NCI-H128 (cell line): ENCODE measurements around the gene PDE8B.

Experiments
- DNase-seq: peaks from one replicate; lab custom pipeline; 2025; ENCODE audit not compliant: unreplicated experiment; lab: John Stamatoyannopoulos, UW

PDE8B gene

GRCh38 chr5:77210091-77210963 lies at the start of gene PDE8B:
TSS of gene PDE8B (plus strand) at chr5:77210680. CDS start at chr5:77210926, 246 bp downstream.
- DNase-seq = no peak

DNA sequence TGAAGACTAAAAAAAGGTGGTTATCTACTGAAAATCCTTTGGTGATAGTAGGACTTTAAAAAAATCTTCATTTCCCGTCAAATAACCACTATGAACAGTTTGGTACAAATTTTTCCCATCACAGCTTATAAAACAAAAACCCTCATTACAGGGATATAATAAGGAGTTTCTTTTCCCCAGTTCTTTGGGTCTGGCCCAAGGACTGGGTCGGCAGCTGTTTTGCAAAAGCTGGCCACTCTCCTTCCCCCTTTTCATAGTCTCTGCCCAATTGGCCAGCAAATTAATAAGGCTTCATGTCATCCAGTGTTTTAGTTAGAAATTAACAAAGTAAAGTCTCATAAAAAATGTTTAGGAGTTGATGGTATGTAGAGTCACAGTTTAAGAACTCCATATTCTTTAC lies 47.0 kb upstream of the PDE8B start:
- no peak for DNase-seq

DNA sequence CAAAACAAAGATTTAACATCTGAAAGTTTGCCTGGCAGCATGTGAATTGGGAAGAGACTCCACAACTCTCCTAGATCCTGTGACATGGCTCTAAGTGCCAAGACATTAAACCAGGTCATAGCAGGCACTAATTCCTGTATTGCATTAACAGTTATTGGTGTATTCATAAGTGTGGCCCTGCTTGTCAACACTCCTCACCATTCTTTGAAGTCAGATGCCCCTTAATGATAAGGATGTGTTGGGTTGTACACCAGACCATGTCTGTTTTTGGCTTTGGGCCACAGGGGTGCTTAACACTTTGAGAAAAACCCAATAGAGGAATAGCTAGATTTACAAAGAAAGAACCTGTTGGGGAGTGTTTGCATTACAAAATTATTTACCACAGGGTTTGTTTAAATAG lies 43.4 kb upstream of the PDE8B start:
- DNase-seq = no peak

DNA sequence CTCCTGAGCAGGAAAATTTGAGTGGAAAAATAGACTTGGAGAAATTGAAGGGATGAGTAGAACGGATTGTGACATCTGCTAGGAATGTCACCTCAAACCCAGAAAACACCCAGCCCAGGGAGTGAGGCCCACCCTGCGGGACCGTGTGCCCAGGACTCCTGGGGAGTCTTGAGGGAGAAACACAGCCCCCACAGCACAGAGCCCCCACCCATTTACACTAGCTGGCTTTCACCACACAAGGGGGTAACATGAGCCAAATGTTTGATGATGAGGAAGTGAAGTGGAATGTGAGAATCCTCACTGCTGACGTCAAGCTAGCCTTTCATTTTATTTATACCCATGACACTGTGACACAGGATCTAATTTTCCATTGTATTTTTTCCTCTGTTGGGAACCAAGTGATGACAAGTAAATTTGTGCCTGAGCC lies 42.8 kb upstream of the PDE8B start:
- DNase-seq = no peak

GRCh38 chr5:77168161-77168878 lies 42.2 kb upstream of the PDE8B start:
- no peak for DNase-seq

GRCh38 chr5:77168879-77169244 lies 41.6 kb upstream of the PDE8B start:
- no peak for DNase-seq

GRCh38 chr5:77170196-77170890 lies 40.1 kb upstream of the PDE8B start:
- no peak for DNase-seq

DNA sequence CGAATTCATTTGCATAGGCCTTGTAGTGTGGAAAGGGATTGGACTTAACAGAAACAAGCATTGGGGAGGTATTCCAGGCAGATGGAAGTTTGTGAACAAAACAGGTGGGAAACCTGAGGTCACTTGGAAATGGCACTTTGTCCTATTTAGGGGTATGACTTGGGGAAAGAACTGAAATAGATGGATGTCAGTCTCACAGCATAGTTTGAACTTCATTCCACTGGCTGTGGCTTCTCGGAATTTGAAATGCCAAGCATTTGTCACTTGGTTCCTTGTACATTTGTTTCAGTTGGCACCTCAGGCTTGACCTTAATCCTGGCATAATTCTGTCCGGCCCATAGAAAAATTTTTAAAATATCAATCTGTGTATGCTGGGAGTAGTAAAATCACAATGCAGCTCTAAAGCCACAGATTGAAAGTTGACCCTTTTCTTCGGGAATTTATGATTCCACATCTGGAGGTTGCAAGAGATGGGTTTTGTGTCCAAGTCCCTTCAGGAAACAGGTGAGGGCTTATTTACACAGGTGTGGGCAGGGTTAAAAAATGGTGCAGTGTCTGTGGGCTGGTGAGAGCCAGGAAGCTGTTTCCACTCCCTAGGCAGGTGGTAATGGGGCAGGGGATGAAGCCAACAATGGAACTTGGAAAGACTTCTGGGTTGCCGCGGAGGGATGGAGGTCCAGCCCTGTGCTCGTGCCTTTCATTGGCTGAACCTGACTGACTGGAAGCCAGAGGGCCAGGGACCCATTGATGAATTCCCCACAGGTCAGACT lies 39.2 kb upstream of the PDE8B start:
- DNase-seq = no peak

- no peak for DNase-seq
These were observed 37.7 kb upstream of the PDE8B start for GRCh38 chr5:77172713-77173328.

- DNase-seq = no peak
These were observed 36.0 kb upstream of the PDE8B start for GRCh38 chr5:77174526-77174925.

GRCh38 chr5:77175231-77175630 lies 35.2 kb upstream of the PDE8B start:
- no peak for DNase-seq

GRCh38 chr5:77176429-77176828 lies 34.1 kb upstream of the PDE8B start:
- DNase-seq = no peak

- DNase-seq = no peak
These were observed 32.9 kb upstream of the PDE8B start for GRCh38 chr5:77177576-77177975.

- no peak for DNase-seq
These were observed 30.1 kb upstream of the PDE8B start for GRCh38 chr5:77180167-77181081.

DNA sequence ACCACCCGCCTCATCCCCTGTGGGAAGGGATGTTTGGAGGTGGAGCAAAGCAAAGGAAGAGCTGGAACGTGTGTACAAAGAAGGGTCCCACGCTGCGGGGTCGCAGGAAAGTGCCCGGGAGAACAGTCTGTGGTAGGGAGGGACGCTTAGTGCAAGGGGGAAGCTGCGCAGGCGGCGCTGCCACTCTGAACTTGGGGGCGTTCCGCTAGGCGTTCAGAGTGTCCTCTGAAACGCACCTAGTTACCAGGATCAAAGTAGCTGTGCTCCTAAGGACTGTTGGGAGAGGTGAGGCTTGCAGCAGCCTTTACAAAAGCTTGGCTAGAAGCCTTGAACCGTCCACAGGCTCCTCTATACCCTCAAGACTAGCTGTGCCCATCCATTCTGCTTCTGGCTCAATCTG lies 29.3 kb upstream of the PDE8B start:
- DNase-seq = no peak

- no peak for DNase-seq
These were observed 28.7 kb upstream of the PDE8B start for GRCh38 chr5:77181596-77182304.

DNA sequence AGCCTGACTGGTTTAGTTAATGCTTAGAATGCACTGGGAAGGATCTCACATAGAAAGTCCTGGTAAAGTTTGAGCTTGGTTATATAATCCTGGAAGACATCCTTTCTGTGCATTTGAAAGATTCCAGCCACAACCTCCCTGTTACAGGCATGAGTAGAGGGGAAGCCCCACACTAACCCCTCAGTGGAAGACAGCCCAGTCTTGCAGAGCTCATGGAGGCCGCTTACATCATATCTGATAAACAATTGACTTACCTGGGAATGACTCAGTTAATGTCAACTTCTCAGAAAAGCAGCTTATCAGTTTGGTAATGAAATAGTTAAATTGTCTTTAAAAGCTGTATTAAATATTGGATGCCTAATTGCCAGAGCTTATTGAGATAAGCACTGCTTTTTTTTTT lies 28.1 kb upstream of the PDE8B start:
- no peak for DNase-seq

GRCh38 chr5:77186652-77187370 lies 23.7 kb upstream of the PDE8B start:
- no peak for DNase-seq
